ENCODE data around the gene ECHS1. TPM values are rescaled to one million over a fixed set of nuclear protein-coding genes. Genes with fewer than 3 reads are reported as not detected.
"Not testable (repeated sequence)": the region's sequence is repeated elsewhere in the genome, so short reads cannot be mapped to it uniquely, and the experiment has no call there.

Gene ECHS1
- 110 and 133 TPM in 2 replicates for total RNA-seq

DNA sequence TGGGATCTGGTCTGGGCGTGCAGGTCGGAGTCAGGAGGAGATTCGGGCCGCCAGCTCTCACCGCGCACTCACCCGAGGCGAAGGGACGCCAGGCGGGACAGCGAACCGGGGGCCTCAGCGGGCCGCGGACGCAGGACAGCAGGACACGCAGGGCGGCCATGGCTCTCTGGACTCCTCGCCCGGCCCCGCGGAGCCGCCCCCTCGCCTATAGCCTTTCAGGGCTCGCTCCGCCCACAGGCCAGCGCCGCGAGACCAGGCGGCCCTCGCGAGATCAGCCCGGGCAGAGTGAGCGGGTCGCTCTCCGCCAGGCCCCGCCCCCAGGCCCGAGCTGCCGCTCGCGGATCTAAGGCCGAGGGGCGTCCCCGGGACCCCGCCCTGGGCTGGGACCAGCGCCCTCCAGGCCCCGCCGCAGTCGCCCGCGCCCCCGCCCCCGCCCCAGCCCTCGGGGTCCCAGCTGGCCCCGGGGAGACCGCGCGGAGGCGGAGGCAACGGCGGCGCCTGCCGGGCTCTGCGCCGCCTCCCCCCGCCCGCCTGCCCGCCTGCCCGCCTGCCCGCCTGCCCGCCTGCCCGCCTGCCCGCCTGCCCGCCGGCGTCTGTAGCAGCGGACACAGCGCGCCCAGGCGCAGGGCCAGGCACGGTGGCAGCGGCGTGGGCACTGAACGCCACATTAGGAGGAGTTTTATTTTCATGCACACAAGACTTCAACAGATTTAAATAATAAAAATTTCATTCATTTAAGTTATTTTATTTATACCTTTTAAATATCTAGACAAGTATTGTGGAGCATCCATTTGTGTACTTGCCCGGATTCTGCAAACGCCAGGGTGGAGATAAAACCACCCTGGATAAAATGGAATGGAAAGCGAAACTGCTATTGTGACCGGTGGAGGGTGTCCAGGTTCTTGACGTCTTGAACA lies at the start of gene ECHS1:
Gene ECHS1 (minus strand): TSS at position 181 of the 917 bp plus-strand sequence. CDS start 21 bp downstream, at position 160.
- peak; percentile 66 for DNase-seq (ENCODE audit: low read depth)

DNA sequence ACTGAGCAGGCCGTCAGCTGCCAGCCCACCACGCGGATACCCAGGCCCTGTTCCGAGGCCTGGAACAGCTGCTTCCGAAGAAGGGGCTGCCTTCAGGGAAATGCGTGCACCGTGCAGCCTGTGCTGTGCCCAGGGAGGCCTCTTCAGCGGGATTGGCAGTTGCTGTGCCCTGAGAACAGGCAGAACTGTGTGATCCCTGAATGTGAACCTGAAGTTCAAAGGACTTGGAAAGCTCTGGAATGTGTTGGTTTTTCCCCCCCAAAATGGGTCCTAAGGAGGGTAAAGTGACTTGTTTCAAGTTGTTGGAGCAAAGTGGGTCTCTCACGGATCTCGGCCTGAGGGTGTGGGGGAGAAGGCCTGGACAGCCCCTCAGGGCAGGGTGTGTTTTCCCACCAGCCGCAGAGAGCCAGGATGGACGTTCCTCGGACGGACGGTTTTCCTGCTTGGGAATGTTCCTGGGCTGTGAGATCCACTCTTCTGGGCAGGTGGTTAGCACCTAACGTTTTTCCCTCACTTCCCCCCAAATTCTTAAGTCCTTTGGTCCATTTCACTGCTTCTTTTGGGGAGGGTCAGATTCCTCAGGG lies 49.2 kb upstream of the ECHS1 start:
- no peak for DNase-seq (ENCODE audit: low read depth)

DNA sequence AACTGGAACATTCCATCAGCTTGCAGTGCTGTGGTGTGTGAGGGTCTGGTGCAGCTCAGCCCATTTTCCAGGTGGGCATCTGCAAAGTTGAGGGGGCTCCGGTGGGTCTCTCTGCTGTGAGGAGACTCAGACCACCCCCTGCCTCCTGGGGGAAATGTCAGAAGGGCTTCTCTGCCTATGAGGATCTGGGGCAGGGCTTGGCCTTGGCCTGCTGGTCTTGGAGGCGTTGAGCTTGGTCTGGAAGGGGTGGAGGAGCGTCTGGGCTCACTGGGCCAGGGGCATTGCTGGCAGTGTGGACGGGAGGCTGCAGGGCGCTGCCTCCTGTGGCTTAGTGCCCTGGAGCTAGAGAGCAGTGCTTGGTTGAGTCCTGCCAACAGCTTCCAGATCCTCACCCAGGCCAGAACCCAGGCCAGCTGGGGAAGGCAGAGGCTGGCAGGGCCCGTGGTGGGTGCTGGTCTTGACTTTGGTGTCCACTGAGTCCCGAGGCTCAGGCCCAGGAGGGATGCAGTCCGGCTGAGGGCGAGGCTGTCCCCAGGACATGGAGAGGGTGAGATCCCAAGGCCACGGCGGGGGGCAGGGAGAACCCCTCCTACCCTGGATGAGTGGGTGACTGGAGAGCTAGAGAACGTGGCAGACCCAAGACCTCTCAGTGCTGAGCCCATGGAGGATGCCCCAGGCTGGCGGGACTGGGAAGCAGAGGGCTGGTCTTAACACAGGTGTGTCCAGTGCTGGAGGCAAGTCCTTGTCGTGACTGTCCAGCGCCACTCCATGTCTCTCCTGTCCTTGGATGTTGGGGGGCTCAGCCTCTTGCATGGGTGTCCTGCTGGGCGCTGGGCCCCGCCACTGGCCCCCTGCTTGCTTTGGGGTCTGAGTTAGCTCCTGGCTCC lies 48.4 kb upstream of the ECHS1 start:
- no peak for DNase-seq (ENCODE audit: low read depth)

DNA sequence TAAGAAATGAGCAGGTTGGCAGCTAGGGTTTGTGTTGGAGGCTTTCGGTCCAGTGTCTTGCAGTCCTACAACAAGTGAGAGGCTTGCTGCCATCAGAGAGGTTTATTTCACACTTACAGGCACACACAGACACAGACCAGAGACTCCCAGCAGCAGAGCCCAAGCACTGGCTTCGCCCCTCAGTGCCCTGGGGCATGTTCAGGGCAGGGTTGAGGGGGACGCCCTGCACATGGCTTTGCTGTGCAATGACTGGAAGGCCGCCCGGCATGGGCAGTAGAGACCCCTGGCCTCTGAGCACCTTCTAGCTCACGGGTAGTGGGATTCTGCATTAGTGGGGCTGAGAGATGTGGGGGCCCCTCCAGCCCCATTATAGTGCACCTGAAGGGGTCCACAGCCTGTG lies 47.4 kb upstream of the ECHS1 start:
- no peak for DNase-seq (ENCODE audit: low read depth)

DNA sequence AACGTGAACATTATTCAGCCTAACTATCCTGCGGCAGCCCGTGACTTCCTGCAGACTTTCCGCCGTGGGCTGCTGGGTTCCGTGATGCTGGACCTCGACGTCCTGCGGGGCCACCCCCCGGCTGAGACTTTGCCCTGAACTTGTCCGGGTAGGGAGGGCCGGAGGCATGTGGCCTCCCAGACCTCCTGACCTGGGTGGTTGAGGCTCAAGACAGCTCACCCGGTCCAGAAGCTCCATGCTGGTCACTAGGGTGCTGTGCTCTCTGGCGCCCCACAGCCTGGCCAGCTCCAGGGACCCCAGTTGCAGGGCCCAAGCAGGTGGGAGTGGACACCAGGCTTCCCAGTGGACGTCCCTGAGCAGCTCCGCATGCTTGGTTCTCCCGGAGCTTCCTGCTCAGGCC lies 46.9 kb upstream of the ECHS1 start:
- DNase-seq (ENCODE audit: low read depth): no peak

DNA sequence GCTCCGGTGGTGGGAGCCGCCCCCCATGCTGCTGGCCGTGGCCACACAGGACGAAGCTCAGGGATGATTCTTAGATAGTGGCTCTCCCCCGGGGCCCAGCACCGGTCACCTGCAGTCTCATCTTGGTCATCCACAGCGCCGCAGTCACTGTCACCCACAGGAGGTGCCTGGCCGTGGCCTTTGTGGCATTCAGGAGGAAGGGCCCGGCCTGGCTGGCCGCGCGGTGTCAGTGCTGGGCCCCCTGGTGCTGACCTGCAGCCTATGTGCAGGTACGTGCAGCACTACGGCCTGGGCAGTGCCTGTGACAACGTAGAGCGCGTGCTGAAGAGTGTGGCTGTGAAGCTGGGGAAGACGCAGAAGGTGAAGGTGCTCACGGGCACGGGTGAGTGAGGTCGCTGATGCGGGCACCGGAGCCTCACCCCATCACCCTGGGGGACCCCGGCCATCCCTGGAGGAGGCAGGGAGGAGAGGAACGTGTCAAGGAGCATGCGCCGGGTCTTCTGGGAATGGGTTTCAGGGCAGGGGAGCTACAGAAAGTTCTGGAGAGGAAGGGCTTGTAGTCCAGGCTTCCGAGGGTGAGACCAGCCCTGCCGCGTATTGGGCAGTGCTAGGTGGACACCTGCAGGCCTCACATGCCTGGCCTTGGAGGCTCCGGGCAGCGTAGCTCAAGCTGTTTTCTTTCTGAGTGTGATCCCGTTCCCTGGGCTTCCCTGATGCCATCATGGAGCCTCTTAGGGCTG lies 46.2 kb upstream of the ECHS1 start:
- DNase-seq (ENCODE audit: low read depth): no peak

DNA sequence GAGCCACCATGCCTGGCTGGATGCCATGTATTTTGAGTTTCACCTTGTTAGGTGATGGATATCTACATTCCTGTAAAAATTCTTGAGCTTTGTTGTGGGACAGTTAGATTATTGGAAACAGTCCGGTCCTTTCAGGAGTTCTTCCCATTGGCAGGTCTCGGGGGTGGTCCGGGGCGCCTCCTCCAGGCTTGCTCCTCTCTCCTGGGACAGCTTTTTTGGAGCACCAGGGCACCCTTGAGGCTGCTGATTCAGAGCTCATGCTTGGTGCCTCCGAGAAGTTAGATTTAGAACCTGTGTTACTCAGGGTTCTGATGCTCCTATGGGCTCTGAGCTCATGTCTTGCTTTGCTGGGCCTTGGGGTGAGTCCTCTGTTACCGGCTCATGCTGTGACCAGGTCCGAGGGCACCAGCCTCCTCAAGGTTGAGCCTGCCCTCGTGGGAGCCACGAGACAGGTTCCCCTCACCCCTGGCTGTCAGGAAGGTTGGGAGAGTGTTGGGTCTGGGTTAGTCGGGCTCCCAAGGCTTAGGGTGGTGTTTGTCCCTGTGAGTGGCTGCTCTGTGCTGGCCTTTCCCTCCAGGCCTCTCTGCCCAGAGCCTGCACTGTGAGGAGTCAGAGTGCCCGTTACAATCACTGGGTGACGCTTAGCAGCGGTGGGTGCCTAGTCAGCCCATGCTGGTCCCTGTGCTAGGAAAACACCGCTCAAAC lies 45.3 kb upstream of the ECHS1 start:
- no peak for DNase-seq (ENCODE audit: low read depth)

DNA sequence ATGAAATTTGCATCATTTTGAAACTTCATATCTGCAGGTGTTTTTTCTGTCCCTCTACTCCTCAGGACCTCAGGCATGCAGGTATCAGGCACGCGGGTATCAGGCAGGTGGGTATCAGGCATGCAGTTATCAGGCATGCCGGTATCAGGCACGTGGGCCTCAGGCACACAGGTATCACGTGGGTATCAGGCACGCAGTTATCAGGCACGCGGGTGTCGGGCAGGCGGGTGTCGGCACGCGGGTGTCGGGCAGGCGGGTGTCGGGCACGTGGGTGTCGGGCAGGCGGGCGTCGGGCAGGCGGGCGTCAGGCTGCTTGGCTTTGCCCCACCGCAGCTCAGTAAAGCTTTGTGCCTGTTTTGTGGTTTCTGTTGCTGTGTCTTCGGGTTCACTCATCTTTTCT lies 42.6 kb upstream of the ECHS1 start:
- DNase-seq (ENCODE audit: low read depth): no peak

DNA sequence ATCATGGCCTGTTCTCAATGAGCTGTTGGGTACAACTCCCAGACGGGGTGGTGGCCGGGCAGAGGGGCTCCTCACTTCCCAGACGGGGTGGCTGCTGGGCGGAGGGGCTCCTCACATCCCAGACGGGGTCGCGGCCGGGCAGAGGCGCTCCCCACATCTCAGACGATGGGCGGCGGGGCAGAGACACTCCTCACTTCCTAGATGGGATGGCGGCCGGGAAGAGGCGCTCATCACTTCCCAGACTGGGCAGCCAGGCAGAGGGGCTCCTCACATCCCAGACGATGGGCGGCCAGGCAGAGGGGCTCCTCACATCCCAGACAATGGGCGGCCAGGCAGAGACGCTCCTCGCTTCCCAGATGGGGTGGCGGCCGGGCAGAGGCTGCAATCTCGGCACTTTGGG lies 41.2 kb upstream of the ECHS1 start:
- not testable (repeated sequence) for DNase-seq (ENCODE audit: low read depth)

DNA sequence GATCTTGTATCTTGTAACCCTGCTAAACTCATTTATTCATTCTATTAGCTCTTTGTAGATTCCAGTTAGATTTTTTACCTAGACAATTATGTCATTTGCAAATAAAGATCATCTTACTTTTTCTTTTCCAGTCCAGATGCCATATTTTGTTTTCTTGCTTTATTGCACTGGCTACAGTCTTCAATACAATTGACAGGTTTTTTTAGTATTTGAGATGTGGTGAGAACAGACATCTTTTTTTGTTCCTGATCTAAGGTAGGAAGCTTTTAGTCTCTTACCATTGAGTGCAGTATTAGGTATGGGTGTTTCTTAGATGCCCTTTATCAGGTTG lies 39.2 kb upstream of the ECHS1 start:
- no peak for DNase-seq (ENCODE audit: low read depth)

DNA sequence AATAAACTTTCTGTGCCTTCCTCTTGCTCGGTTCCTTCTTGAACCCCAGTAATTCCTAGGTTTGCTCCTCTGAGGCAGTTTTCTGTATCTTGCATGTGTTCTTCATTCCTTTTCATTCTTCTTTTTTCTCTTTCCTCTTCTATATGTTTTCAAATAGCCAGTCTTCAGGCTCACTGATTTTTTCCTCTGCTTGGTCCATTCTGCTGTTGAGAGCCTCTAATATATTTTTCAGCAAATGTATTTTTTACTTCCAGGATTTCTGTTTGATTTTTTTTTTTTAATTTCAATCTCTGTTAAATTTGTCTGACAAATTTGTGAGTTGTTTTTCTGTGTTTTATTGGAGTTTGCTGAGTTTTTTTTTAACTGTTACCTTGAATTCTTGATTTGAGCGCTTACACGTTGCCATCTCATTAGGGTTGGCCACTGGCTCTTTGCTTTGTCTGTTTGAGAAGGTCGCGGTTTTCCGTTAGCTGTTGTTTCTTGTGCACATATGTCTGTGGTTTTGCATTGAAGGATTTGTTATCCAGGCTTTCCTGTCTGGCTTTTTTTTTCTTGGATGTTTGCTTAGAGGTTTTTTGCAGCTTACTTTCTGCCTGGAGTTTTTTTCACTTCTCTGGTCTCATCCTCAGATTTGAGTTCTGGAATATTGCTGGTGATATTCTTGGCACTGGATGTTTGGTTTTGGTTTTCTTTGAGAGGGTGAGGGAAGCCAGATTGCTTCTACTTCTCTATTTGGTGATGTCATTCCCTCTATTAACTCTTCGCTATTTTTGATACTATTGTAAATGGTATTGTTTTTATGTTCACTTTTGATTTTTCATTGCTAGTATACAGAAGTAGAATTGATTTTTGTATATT lies 38.6 kb upstream of the ECHS1 start:
- DNase-seq (ENCODE audit: low read depth): no peak

DNA sequence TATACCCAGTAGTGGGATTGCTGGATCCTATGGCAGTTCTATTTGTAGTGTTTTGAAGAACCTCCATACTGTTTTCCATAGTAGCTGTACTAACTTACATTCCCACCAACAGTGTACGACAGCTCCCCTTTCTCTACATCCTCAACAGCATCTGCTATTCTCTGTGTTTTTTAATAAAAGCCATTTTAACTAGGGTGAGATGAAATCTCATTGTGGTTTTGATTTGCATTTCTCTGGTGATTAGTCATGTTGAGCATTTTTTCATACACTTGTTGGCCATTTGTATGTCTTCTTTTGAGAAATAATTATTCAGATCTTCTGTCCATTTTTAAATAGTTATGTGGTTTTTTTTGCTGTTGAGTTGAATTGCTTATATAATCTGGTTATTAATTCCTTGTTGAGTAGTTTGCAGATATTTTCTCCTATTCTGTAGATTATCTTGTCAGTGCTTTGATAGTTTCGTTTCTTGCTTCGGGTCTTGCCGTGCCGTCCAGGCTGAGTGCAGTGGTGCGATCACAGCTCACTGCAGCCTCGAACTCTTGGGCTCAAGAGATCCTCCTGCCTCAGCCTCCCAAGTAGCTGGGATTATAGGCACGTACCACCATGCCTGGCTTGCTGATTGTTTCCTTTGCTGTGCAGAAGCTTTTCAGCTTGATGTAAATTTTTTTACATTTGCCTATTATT lies 32.8 kb upstream of the ECHS1 start:
- DNase-seq (ENCODE audit: low read depth): no peak

DNA sequence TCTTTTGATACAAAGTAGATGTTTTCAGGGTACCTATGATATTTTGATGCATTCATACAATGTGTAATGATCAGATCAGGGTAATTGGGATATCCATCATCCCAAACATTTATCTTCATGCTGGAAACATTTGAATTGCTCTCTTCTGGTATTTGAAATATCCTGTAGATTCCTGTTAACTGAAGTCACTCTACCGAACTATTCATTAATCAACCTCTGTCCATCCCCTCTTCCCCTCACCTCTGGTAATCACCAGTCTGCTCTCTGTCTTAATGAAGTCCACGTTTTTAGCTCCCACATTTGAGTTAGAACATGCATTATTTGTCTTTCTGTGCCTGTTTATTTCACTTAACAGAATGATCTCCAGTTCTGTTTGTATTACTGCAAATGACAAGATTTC lies 32.1 kb upstream of the ECHS1 start:
- DNase-seq (ENCODE audit: low read depth): peak; percentile 32

DNA sequence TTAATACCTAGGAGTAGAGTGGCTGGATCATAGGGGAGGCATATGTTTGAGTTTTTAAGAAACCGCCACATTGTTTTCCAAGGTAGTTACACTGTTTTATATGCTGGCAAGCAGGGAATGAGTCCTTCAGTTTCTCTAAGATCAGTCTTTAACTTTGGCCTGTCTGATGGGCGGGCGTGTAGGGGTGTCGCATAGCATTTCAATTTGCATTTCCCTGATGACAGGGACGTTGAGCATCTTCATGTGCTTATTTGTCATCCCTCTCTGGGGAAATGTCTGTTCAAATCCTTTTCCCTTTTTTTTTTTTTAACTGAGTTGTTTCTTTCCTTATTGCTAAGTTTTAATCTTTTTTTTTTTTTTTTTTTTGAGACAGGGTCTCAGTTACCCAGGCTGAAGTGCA lies 30.6 kb upstream of the ECHS1 start:
- DNase-seq (ENCODE audit: low read depth): no peak

DNA sequence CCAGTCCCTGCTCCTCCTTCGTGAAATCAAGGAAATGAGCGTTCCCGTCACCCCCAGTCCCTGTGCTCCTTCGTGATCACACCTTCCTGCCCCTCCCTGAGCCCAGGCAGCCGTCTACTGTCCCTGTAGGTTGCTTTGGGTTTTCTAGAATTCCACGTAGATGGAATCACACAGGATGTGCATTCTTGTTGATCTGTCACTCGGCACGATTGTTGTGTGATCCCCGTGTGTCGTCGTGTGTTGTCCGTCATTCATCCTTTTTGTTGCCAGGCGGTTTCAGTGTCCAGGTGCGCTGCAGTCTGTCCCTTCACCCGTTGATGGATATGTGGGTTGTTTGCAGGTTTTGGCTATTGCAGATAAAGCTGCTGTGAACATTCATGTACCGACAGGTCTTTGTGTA lies 30.2 kb upstream of the ECHS1 start:
- no peak for DNase-seq (ENCODE audit: low read depth)

DNA sequence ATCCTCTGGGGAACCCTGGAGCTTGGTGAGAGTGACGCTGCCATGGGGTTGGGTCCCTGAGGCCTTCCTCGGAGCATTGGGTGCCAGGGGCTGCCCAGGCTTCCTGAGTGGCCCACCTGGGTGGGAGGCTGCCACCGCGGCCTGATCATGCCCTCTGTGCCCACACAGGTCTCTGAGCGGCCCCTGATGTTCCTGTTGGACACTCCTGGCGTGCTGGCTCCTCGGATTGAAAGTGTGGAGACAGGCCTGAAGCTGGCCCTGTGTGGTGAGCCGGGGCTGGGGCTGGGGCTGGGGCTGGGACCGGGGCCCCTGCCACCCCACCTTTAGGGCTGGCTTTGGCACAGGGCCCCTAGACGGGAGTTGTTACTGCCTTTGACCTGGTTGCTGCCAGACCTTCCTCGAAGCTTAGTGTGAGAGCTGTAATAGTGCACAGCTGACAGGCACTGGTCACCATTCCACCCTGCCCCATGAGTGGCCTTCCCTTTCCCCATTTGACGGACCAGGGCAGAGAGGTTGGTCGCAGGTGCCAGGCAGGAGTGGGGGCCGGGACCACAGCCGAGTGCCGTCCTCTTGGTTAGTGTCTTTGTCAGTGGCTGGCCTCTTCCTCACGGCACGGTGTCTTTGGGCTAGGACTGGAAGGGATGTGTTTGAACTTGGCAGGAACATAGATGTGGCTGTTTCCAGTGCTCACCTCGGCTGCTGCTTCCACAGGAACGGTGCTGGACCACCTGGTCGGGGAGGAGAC lies 29.0 kb upstream of the ECHS1 start:
- no peak for DNase-seq (ENCODE audit: low read depth)

DNA sequence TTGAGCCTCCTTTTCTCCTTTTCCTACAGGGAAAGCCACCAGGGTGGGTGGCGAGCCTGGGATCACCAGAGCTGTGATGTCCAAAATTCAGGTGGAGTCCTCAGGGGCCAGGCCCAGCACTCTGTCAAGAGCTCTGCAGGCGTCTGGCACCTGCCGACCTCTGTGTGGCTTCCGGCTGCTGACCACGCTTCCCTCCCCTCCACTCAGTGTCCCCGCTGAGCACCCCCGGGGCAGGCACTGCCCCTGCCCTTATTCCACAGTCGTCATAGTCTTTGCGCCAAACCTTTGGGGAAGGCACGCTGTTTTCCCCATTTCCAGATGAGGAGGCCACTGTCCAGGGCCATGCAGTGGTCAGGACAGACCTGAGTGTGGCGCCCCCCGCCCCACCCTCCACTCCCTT lies 28.3 kb upstream of the ECHS1 start:
- no peak for DNase-seq (ENCODE audit: low read depth)

DNA sequence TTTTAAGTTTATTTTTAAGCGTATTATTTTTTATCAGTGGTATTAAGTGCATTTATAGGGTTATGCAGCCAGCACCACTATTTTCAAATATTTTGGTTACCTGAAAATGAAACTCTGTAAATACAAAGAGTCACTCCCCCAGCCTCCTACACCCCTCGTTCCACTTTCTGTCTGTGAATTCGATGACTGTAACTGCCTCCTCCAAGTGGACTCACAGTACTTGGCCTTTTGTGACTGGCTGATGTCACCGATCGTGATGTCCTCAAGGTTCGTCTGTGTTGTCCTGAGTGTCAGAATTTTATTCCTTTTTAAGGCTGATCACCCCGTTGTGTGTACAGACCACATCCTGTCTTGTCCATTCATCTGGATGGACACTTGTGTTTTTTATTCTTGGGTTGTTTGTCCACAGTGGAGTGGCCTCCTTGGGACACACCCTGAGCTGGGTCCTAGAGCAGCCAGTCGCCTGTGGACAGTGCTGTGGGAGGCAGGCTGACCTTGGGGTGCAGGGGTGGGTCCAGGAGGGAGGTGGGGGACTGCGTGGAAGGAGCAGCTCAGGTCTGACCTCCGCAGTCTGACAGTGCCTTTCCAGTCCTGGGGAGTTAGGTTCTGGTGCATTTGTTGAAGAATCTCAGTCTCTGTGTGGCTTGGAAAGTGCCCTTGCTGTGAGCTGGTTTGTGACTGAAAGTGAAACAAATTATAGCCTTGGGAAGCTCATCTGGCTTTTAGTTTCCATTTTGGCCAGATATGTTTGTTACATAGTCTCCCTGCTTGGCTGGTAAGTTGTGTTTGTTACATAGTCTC lies 27.7 kb upstream of the ECHS1 start:
- DNase-seq (ENCODE audit: low read depth): no peak
